ENCODE data around the gene IVNS1ABP.
"Not testable (repeated sequence)": the region's sequence is repeated elsewhere in the genome, so short reads cannot be mapped to it uniquely, and the experiment has no call there.

The IVNS1ABP gene

DNA sequence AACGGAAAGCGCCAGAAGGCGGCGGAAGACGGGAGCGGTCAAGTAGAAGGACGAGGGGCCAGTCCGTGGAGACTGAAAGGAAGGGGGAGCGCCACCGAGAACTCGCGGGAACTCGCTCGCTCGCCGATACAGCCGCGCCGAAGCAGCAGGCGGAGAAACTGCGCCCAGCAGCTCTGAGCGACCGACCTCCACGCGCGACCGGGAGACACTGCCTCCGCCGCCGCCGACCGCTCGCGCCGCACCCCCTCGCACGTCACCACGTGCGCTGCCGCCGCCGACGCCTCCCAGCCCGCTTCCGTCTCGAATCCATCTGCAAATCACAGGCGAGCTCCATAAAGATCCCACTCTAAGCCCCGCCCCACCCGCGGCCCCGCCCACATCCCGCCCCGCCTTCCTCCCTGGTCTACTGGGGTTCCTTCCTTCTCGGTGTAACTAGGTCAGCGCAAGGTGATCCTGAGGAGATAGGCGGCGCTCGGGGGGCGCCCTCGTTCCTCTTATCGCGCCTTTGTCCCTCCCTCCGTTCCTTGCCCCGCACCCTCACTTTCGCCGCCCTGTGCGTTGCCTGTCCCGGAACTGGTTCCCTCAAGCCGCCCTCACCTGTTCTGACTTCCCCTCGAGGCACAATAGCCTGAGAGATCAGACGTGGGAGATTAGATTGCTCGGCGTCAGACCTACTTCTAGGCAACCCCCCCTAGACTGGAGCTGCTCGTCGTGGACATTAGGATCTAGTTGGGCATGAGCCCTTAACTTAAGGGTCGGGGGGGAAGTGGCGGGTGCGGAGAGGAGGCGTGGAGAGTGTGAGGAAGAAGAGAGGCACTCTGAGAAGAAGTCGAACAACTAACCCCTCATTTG, at the start of gene IVNS1ABP:
TSS of gene IVNS1ABP (minus strand) at position 210 of the 852 bp plus-strand sequence. CDS start 7,750 bp downstream, outside the sequence.
- peak; percentile 90 for DNase-seq

DNA sequence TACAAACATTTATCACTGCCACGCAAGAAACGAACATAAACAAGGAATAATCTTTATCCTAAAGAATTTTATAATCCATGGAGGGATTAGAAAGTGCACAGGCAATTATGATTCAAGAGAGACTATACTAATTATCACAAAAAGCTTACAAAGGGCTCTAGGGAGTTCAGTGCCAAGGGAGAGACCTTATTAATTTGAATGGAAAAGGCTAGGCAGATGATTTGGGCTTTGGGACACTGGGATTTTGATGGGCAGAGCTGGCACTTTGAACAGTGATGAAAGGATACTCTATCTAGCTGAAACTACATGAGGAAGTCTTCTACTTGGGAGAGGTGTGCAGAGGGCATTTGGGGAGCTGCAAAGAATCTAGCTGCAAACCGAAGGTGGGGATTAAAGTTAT, 48.9 kb upstream of the IVNS1ABP start:
- DNase-seq: no peak

GRCh38 chr1:185364528-185364927, 47.5 kb upstream of the IVNS1ABP start:
- DNase-seq: not testable (repeated sequence)

- DNase-seq: no peak
These were observed 46.2 kb upstream of the IVNS1ABP start for GRCh38 chr1:185363205-185363604.

- DNase-seq: no peak
These were observed 43.7 kb upstream of the IVNS1ABP start for GRCh38 chr1:185360714-185361113.

DNA sequence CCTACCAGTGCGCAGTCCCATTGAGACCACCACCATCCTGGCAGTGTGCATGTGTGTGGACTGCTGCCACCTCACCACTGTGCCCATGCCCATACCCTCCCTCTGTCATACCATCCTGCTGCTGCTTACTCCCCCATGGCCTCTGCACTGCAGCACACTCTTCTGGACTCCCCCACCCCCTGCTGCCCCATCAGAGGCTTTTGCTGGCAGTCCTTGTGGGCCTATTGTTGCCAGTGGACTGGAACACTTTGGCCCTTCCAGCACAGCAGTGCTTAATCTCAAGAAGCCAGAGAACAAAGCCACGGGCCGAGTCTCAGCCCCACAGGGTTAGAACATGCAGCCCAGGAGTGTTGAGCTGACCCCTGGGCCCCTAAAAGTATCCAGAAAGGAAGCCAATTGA, 41.9 kb upstream of the IVNS1ABP start:
- no peak for DNase-seq

- DNase-seq: no peak
These were observed 38.9 kb upstream of the IVNS1ABP start for GRCh38 chr1:185355947-185356346.

GRCh38 chr1:185353124-185353523, 36.1 kb upstream of the IVNS1ABP start:
- DNase-seq: no peak

- DNase-seq: no peak
These were observed 34.9 kb upstream of the IVNS1ABP start for GRCh38 chr1:185351734-185352466.

- no peak for DNase-seq
These were observed 33.0 kb upstream of the IVNS1ABP start for GRCh38 chr1:185350027-185350442.

- DNase-seq: no peak
These were observed 32.5 kb upstream of the IVNS1ABP start for GRCh38 chr1:185349556-185349955.

DNA sequence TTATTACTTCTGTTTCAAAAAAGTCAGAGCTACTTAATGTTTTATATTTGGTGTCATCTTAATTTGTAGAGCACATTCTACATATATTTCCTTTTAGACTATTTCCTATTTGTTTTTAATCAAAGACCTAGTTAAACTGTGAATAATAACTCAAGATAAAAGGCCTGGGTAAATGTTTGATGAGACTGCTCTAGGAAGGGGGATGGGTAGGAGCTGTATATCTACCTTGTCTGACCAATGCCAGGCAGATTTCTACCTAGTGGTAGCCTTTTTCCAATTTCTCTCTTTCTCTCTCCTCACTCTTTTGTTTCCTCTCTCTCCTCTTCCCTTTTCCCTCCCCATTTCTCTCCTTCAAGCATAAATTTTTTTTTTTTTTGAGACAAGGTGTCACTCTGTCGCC, 31.9 kb upstream of the IVNS1ABP start:
- DNase-seq: no peak

- no peak for DNase-seq
These were observed 31.3 kb upstream of the IVNS1ABP start for GRCh38 chr1:185348296-185348695.

DNA sequence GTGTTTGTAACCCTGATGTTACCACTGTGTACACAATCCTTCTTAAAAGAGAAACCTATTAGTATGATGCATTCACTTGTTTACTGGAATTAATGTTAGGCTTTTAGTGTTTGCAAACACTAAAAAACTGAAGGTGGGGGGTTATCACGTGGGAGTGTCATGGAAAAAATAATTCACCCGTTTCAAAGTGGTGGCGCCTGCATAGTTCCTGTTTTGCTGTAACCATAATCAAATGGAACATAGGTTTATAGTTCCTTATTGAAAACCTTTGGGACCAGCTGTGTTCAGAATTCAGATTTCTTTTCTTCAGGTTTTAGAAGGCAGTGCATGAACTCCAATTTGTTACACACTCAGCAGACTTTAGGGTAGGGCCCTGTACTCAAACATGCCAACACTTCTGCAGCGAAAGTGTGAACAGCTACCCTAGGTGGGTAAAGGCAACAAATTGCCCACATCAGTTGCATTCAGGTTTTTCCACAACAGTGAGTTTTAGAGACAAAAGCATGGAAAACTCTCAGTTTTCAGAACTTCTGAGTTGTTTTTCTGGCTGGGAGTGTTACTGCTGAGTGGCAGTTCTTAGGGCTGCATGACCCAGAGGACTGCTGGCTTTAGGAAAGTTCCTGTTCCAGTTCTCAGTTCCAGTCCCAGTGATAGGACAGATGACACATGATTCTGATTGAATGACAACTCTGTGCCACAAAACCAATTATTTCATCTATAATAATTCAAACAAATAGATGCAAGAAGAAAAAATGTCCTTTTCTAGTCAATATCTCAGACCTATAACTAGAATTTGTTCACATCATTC, 29.1 kb upstream of the IVNS1ABP start:
- no peak for DNase-seq

DNA sequence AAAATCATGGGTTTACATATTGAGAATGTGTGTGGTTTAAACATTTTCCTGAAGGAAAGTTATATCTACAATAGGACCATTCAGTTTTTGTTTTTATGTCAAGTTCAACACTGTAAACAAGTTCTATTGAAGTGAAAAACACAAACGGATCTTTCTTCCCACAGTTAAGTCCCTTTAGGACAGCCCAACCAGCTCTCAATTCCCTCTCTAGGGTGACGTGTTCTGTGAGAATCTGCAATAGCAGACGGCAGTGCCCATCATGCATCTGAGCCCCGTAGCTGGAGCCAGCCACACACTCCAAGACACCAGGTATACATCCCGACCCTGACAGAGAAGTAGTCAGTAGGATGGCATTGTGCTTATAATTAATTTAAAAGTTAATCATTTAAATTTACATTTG, 26.3 kb upstream of the IVNS1ABP start:
- DNase-seq: no peak

DNA sequence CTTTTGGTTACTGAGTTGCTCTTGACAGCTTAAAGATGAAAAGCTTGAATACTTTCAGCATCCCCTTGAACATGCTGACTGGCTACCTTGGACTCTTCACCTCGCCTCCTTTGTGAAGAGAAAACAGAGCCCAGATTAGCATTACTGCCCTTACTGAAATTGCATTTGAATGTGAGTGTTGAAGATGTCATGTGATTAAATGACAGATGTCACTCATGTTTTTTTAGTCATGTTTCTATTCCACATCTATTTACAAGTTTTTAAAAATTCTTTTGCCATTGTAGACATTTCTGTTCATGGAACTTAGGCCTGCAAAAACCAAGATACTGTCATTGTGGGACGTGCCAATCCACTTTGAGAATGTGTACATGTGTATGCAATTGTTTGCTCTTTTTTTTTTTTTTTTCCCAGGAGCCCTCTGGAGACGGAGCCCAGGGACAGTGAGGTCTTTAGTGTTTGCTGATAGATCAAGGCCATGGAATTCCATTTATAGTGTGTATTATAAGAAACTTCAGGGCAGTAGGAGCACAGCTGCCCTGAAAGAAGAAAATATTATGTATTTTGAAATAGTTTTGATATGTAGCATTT, 25.7 kb upstream of the IVNS1ABP start:
- DNase-seq: no peak

GRCh38 chr1:185342017-185342416, 25.0 kb upstream of the IVNS1ABP start:
- no peak for DNase-seq

DNA sequence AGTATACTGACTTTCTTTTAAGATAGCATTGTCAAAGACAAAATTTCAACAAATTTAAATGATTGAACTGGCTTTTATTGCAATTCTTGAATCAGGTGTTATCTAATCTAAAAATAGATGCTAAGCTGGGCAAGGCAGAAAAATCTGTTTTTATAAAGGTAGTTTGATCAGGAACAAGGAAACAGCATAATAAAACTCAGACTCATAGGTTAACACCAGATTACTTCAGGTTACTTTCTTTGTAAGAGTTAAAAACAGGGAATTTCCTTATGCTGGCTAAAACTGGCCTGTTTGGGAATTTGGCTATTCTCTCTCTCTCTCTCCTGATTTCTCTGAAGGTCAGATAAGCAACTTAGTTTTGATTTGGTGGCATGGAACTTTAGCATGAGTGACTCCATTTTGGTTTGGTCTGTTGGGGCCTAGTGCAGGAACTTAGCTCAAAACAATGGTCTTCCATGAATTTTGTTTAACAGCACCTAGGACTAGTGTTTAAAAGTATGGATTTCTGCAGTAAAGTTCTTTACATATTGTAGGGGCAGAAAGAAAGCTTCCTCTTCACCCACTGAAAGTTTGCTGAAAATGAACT, 24.2 kb upstream of the IVNS1ABP start:
- DNase-seq: no peak

DNA sequence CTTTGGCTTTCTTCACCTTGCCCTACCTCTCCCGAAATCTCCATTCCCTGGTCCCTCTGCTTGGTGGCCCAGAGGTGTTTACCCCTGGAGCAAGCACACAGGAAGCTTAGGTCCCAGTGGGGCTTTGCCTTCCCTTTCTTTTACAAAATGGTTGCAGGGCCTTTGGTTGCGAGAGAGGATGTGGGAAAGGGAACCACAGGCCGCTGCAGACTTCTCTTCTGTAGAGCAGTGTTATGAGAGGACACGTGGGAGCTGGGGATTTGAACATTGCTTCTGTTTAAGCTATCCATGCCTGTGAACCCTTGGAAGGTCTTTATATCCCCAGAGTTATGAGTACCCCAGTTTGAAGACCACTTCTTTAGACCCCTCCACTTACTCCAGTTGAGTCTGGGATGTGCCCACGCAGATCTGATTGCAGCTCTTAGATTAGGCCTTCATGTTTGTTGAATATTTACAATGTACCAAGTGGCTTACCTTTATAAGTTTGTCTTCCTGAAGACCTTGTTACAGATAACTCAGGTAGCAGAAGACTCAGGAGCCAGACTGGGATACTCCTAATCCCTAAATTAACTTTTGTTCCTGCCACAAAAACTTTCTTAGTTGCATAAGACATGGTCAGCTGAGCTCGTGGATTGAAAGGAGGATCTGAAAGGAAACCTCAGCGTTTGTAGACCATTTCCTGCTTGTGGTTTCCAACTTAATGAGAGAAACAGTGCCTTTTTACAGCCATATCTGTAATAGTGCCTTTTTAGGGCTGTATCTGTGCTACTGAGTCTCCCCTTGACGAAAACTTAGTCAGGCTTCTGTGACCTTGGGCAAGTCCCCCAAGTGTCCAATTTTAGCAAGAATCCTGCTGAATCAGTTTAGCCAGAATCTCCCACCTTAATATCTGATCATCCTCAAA, 21.9 kb upstream of the IVNS1ABP start:
- DNase-seq: no peak

- DNase-seq: no peak
These were observed 20.2 kb upstream of the IVNS1ABP start for GRCh38 chr1:185337246-185337645.

DNA sequence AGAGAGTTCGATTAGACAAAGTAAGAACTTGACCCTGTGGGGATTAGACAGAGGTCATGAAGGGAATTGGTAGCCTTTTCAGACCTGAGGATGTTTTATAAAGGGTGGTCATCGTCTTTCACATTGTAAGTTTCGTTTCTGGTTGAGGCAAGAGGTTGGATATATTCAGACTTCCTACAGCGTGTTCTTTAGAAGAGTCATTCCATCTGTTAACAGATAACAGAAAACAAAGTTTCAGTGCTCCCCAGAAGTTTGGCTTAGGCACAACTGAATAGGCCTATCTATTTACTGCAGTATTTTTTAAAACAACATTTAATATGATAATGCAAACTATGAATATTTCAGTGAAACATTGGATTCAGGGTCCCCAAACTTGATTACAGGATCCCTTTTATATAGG, 17.1 kb upstream of the IVNS1ABP start:
- no peak for DNase-seq

Data from NCI-H774 (cell line).